Adrenal gland (tissue), 12 donors: ENCODE results near the gene LRRC3B. TPM values are rescaled to one million over a fixed set of nuclear protein-coding genes. Genes with fewer than 3 reads are reported as not detected.

Source experiments
- DNase-seq, 7 donors: peaks; one replicate each; pipeline ENCODE4 v3.0.0-alpha.2; 2019 to 2020
- H3K27ac ChIP-seq, 5 donors: fragments of 200-600 bp; sonication (generic) in 4 of 5; 1 replicate in 3 of 5; 2 replicates in 2 of 5; pipeline versions ENCODE4 v1.5.1 to v1.8.0; 2016 to 2020; ENCODE audit warnings: mild to moderate bottlenecking in 1 of 5
- H3K27me3 ChIP-seq: fragments of 200-600 bp; 2 replicates; pipeline ENCODE4 v1.8.0; 2021
- H3K36me3 ChIP-seq, 2 donors: fragments of 200-600 bp; replicated peaks in 1 of 2; 1 replicate in 1 of 2; 2 replicates in 1 of 2; pipeline versions ENCODE4 v1.5.1 to v1.8.0; 2018 to 2022
- H3K4me1 ChIP-seq, 2 donors: fragments of 200-600 bp; replicated peaks in 1 of 2; 1 replicate in 1 of 2; 2 replicates in 1 of 2; pipeline versions ENCODE4 v1.5.1 to v1.8.0; 2018 to 2021
- H3K4me3 ChIP-seq, 4 donors: fragments of 200-600 bp; sonication (generic) in 3 of 4; one replicate each; pipeline ENCODE4 v1.5.1; 2016 to 2018
- H3K9me3 ChIP-seq, 3 donors: fragments of 200-600 bp; sonication (generic) in 1 of 3; replicated peaks in 1 of 3; 1 replicate in 2 of 3; 2 replicates in 1 of 3; pipeline versions ENCODE4 v1.5.1 to v1.8.0; 2016 to 2021
- POLR2A ChIP-seq, 2 donors: fragments of 450-650 bp; IDR thresholded peaks; one replicate each; pipeline ENCODE4 v1.6.1; 2017; ENCODE audit warnings: antibody characterized with exemption in 2 of 2, mild to moderate bottlenecking in 2 of 2, moderate library complexity in 1 of 2
- intact Hi-C, 2 donors: fragments of 100-400 bp; cut with DNase I; formaldehyde crosslinking; loops; one replicate each; pipeline versions ENCODE4 v1.14.1 to v1.15.0; 2022 to 2023
- polyA plus RNA-seq, 3 donors: library from polyadenylated mRNA; stranded (reverse); fragments of 200-250 nt in 2 of 3; fragments of 350-450 nt in 1 of 3; fragmentation: Illumina TruSeq in 1 of 3; extraction: RNeasy Lipid Tissue Mini Kit (QIAGEN cat#74804) in 1 of 3; gene quantifications; one replicate each; pipeline ENCODE4 v1.2.3, GENCODE V29; 2013 to 2014
- total RNA-seq, 9 donors: library from RNA; depleted of rRNA in 4 of 9; stranded (reverse); fragments of >200 nt in 4 of 9; fragments of 120-200 nt in 1 of 9; fragmentation: NEBNext Ultra II Directional in 1 of 9; extraction: Animal tissue kit (Norgen Biotek cat#: 25700) in 1 of 9; gene quantifications; one replicate each; pipeline versions ENCODE4 v1.1.0 to v1.2.4, GENCODE V29; 2013 to 2023
- TF ChIP-seq, protein P1 (sequence below), 6 experiments: fragments of 450-650 bp in 4 of 6; fragments of 200-600 bp in 2 of 6; sonication (generic) in 1 of 6; IDR thresholded peaks; 1 replicate in 5 of 6; 2 replicates in 1 of 6; pipeline versions ENCODE4 v1.5.1 to v1.8.0; 2016 to 2021; ENCODE audit warnings: antibody characterized with exemption in 6 of 6, mild to moderate bottlenecking in 2 of 6, moderate library complexity in 1 of 6
- donor health status: healthy with polysubstance abuse.
- donor health status: Bipolar disorder and iron deficiency.
- donor health status: DM: yes; HTN: yes; CAD: no.
- donor health status: DM: no; HTN: no; CAD: no.
- donor health status: DM: no; HTN: no; CAD: no.
- donor health status: DM: yes; HTN: yes; CAD: no.

Gene LRRC3B
- total and polyA plus RNA-seq, 12 donors = 0.07 to 0.28 (median 0.13) TPM; not detected in 9

DNA sequence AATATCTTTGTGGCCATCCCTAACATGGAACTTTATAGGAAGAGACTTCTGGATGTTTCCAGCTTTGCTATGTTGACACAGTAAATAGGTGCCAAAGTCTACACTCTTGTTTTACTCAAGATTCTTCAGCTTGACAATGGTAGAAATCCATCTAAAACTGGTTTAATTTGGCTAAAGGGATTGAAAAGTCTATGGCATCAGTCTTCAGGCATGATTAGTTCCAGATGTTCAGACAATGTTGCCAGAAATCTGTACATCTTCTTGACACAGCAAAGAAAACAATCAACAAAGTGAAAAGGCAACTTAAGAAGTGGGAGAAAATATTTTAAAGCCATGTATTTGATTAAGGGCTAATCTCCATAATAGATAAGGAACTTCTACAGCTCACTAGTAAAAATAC, 130.5 kb downstream of the LRRC3B start:
- no peaks in the 10 kb centered on the region for H3K27me3 ChIP-seq
- H3K4me1 ChIP-seq = no peaks in the 10 kb centered on the region
- H3K36me3 ChIP-seq = no peaks in the 10 kb centered on the region
- no peak overlapping the region for H3K27ac ChIP-seq
- no peak for DNase-seq
- H3K4me3 ChIP-seq = no peak overlapping the region
- no peaks in the 10 kb centered on the region for H3K9me3 ChIP-seq
- TF ChIP-seq POLR2A (IDR thresholded peaks at IDR 0.05) = no peak
- TF ChIP-seq, protein P1, sequence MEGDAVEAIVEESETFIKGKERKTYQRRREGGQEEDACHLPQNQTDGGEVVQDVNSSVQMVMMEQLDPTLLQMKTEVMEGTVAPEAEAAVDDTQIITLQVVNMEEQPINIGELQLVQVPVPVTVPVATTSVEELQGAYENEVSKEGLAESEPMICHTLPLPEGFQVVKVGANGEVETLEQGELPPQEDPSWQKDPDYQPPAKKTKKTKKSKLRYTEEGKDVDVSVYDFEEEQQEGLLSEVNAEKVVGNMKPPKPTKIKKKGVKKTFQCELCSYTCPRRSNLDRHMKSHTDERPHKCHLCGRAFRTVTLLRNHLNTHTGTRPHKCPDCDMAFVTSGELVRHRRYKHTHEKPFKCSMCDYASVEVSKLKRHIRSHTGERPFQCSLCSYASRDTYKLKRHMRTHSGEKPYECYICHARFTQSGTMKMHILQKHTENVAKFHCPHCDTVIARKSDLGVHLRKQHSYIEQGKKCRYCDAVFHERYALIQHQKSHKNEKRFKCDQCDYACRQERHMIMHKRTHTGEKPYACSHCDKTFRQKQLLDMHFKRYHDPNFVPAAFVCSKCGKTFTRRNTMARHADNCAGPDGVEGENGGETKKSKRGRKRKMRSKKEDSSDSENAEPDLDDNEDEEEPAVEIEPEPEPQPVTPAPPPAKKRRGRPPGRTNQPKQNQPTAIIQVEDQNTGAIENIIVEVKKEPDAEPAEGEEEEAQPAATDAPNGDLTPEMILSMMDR (IDR thresholded peaks at IDR 0.05) = no peak
- intact Hi-C loops = no loop called here

DNA sequence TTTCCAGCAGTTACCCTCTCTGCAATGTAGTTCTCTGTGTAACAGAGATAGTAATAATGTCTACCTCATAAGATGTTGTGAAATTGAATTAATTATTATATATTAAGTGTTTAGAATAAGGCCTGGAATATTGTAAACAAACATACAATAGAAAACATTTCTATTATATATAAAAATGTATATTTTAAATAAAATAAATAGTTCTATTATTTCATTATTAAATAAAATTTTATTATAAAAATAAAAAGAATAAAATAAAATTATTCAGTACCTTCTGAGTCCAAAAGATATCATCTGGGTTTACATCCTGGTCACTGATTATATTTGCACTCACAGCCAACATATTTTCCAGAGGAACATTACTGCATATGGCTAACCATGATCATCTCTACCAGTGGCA, 135.4 kb downstream of the LRRC3B start:
- intact Hi-C loops = no loop called here
- no peak for DNase-seq
- H3K27me3 ChIP-seq = no peaks in the 10 kb centered on the region
- H3K36me3 ChIP-seq = no peaks in the 10 kb centered on the region
- no peak overlapping the region for H3K4me3 ChIP-seq
- TF ChIP-seq, protein P1 (IDR thresholded peaks at IDR 0.05) = no peak
- TF ChIP-seq POLR2A (IDR thresholded peaks at IDR 0.05) = no peak
- no peak overlapping the region for H3K27ac ChIP-seq
- no peaks in the 10 kb centered on the region for H3K9me3 ChIP-seq
- H3K4me1 ChIP-seq = no peaks in the 10 kb centered on the region
